Caco-2 (cell line): ENCODE data around the gene UNC13C. TPM values are rescaled to one million over a fixed set of nuclear protein-coding genes. Genes with fewer than 3 reads are reported as not detected.
A peak's percentile ranks its signal among the peaks of the same experiment; 100 is the strongest.

ENCODE experiments used
- BruUV-seq: library from RNA; stranded (reverse); fragments of 400-500 nt; replicated peaks from 2 replicates; lab custom pipeline; 2021; lab: Mats Ljungman, UMichigan
- CTCF ChIA-PET: fragments of 300-600 bp; sonication (Branson Sonifier 250); formaldehyde crosslinking; loops from one replicate; lab custom pipeline; 2022; ENCODE audit warnings: antibody characterized with exemption; lab: Charles Lee
- POLR2A ChIA-PET: fragments of 300-600 bp; sonication (Branson Sonifier 250); formaldehyde crosslinking; loops from one replicate; lab custom pipeline; 2022; ENCODE audit warnings: antibody characterized with exemption; lab: Charles Lee
- DNase-seq, 2 experiments: peaks; one replicate each; pipeline versions ENCODE4 v3.0.0 to v3.0.0-alpha.2; 2020 to 2022
- H3K27me3 ChIP-seq: replicated peaks from 2 replicates; pipeline ENCODE4 v1.6.0; 2011; ENCODE audit warnings: low read length; ENCODE audit not compliant: control insufficient read depth, insufficient read depth
- H3K36me3 ChIP-seq: 2 replicates; pipeline ENCODE4 v1.5.1; 2011; ENCODE audit warnings: low read length; ENCODE audit not compliant: control insufficient read depth, insufficient read depth
- H3K4me1 ChIP-seq: fragments of 250-450 bp; sonication (Bioruptor Pico); 2 replicates; pipeline ENCODE4 v1.5.1; 2020; ENCODE audit warnings: mild to moderate bottlenecking
- H3K4me3 ChIP-seq: 2 replicates; pipeline ENCODE4 v1.5.1; 2011; ENCODE audit warnings: low read depth, mild to moderate bottlenecking, control low read depth, low read length
- H3K9me3 ChIP-seq: fragments of 250-450 bp; sonication (Bioruptor Pico); 2 replicates; pipeline ENCODE4 v1.5.1; 2020; ENCODE audit warnings: mild to moderate bottlenecking, moderate library complexity
- H3K27ac Mint-ChIP-seq: one replicate; pipeline ENCODE4 v1.8.0; 2022; ENCODE audit warnings: mixed read lengths; ENCODE audit not compliant: unreplicated experiment
- H3K27me3 Mint-ChIP-seq: one replicate; pipeline ENCODE4 v1.8.0; 2022; ENCODE audit warnings: mixed read lengths; ENCODE audit not compliant: insufficient read depth, unreplicated experiment
- H3K36me3 Mint-ChIP-seq: one replicate; pipeline ENCODE4 v1.8.0; 2022; ENCODE audit warnings: mild to moderate bottlenecking, mixed read lengths; ENCODE audit not compliant: insufficient read depth, unreplicated experiment
- H3K4me1 Mint-ChIP-seq: one replicate; pipeline ENCODE4 v1.8.0; 2022; ENCODE audit warnings: low read depth, mixed read lengths; ENCODE audit not compliant: unreplicated experiment
- H3K4me3 Mint-ChIP-seq: one replicate; pipeline ENCODE4 v1.8.0; 2022; ENCODE audit warnings: mild to moderate bottlenecking, moderate library complexity, mixed read lengths; ENCODE audit not compliant: unreplicated experiment
- H3K9me3 Mint-ChIP-seq: one replicate; pipeline ENCODE4 v1.8.0; 2022; ENCODE audit warnings: mixed read lengths; ENCODE audit not compliant: unreplicated experiment
- CTCF ChIP-seq, 2 experiments: fragments of 200-600 bp in 1 of 2; IDR thresholded peaks; 1 replicate in 1 of 2; 2 replicates in 1 of 2; pipeline versions ENCODE4 v1.5.1 to v1.8.0; 2011 to 2022; ENCODE audit warnings: antibody characterized with exemption in 1 of 2, control low read depth in 1 of 2, inconsistent platforms in 1 of 2, low read depth in 1 of 2, low read length in 1 of 2, mild to moderate bottlenecking in 1 of 2, moderate library complexity in 1 of 2; ENCODE audit not compliant: insufficient read depth in 1 of 2, severe bottlenecking in 1 of 2, unreplicated experiment in 1 of 2
- intact Hi-C: fragments of 100-400 bp; cut with micrococcal nuclease; formaldehyde crosslinking; loops from one replicate; pipeline ENCODE4 v1.10.0; 2022; ENCODE audit not compliant: unreplicated experiment
- total RNA-seq: library from RNA; stranded (reverse); gene quantifications from 2 replicates; pipeline ENCODE4 v1.2.3, GENCODE V29; 2022

The UNC13C gene
- total RNA-seq, 1 experiment from 2014 or later, result 2.9 TPM

- H3K4me1 ChIP-seq, result peaks cover 17% of the 10 kb centered on the region
- H3K9me3 Mint-ChIP-seq, result peaks cover 15% of the 10 kb centered on the region
- POLR2A ChIA-PET, result no interaction called here
- H3K27me3 Mint-ChIP-seq, result no peaks in the 10 kb centered on the region
- H3K4me3 Mint-ChIP-seq, result no peak overlapping the region
- H3K4me1 Mint-ChIP-seq, result peaks cover 15% of the 10 kb centered on the region
- BruUV-seq, result no TSS peak
- no peak for DNase-seq
- CTCF ChIA-PET, result no interaction called here
- no peaks in the 10 kb centered on the region for H3K27me3 ChIP-seq
- no peak overlapping the region for H3K27ac Mint-ChIP-seq
- TF ChIP-seq CTCF (IDR thresholded peaks at IDR 0.05; ENCODE audit: insufficient read depth in 1 of 2, low read depth in 1 of 2, low read length in 1 of 2, severe bottlenecking in 1 of 2, unreplicated experiment in 1 of 2), result no peak
- no peaks in the 10 kb centered on the region for H3K9me3 ChIP-seq
- intact Hi-C loops, result no loop called here
- no peak overlapping the region for H3K4me3 ChIP-seq
- no peaks in the 10 kb centered on the region for H3K36me3 Mint-ChIP-seq
- H3K36me3 ChIP-seq, result no peaks in the 10 kb centered on the region
Measured at GRCh38 chr15:54387799-54388198, 409.6 kb downstream of the UNC13C start.

GRCh38 chr15:54388746-54389145 is 410.5 kb downstream of the UNC13C start:
- H3K9me3 Mint-ChIP-seq, result peaks cover 15% of the 10 kb centered on the region
- POLR2A ChIA-PET, result no interaction called here
- no peak for TF ChIP-seq CTCF (IDR thresholded peaks at IDR 0.05; ENCODE audit: insufficient read depth in 1 of 2, low read depth in 1 of 2, low read length in 1 of 2, severe bottlenecking in 1 of 2, unreplicated experiment in 1 of 2)
- Histone ChIP-seq H3K9me3 (no peaks in the 10 kb centered on the region), H3K4me3 (no peak overlapping the region), H3K27me3 (no peaks in the 10 kb centered on the region), H3K36me3 (no peaks in the 10 kb centered on the region), H3K4me1 (peaks cover 17% of the 10 kb centered on the region)
- no TSS peak for BruUV-seq
- H3K36me3 Mint-ChIP-seq, result no peaks in the 10 kb centered on the region
- no peak for DNase-seq
- peak overlapping the region; percentile 49 for H3K27ac Mint-ChIP-seq
- intact Hi-C loops, result no loop called here
- no peak overlapping the region for H3K4me3 Mint-ChIP-seq
- CTCF ChIA-PET, result no interaction called here
- H3K27me3 Mint-ChIP-seq, result no peaks in the 10 kb centered on the region
- peaks cover 15% of the 10 kb centered on the region for H3K4me1 Mint-ChIP-seq

GRCh38 chr15:54410481-54410880 is 432.2 kb downstream of the UNC13C start:
- Histone ChIP-seq H3K4me1 (no peaks in the 10 kb centered on the region), H3K9me3 (no peaks in the 10 kb centered on the region), H3K4me3 (no peak overlapping the region), H3K36me3 (no peaks in the 10 kb centered on the region), H3K27me3 (no peaks in the 10 kb centered on the region)
- BruUV-seq, result no TSS peak
- DNase-seq, result no peak
- H3K36me3 Mint-ChIP-seq, result no peaks in the 10 kb centered on the region
- H3K27me3 Mint-ChIP-seq, result no peaks in the 10 kb centered on the region
- no peak for TF ChIP-seq CTCF (IDR thresholded peaks at IDR 0.05; ENCODE audit: insufficient read depth in 1 of 2, low read depth in 1 of 2, low read length in 1 of 2, severe bottlenecking in 1 of 2, unreplicated experiment in 1 of 2)
- H3K4me3 Mint-ChIP-seq, result no peak overlapping the region
- ChIA-PET POLR2A (no interaction called here), CTCF (no interaction called here)
- intact Hi-C loops, result no loop called here
- H3K9me3 Mint-ChIP-seq, result no peaks in the 10 kb centered on the region
- no peak overlapping the region for H3K27ac Mint-ChIP-seq
- no peaks in the 10 kb centered on the region for H3K4me1 Mint-ChIP-seq
